HepG2 (cell line): Measurements from ENCODE around the gene SNRPD3. TPM values are rescaled to one million over a fixed set of nuclear protein-coding genes. Genes with fewer than 3 reads are reported as not detected.

ENCODE experiments used
- ETS1 ChIP-seq: sonication (generic); formaldehyde crosslinking; IDR thresholded peaks from 2 replicates; pipeline ENCODE4 v1.4.0; 2020; ENCODE audit warnings: missing genetic modification reagents
- JARID2 ChIP-seq: sonication (generic); formaldehyde crosslinking; IDR thresholded peaks from 2 replicates; pipeline ENCODE4 v1.8.1; 2023; ENCODE audit warnings: missing genetic modification reagents, inconsistent platforms; ENCODE audit not compliant: insufficient replicate concordance
- JUND ChIP-seq: sonication (generic); formaldehyde crosslinking; IDR thresholded peaks from 2 replicates; pipeline ENCODE4 v1.8.0; 2022; ENCODE audit warnings: mild to moderate bottlenecking, missing genetic modification reagents
- RAD21 ChIP-seq: fragments of 450-650 bp; formaldehyde crosslinking; IDR thresholded peaks from 2 replicates; pipeline ENCODE4 v1.5.0; 2020; ENCODE audit warnings: mild to moderate bottlenecking
- RARA ChIP-seq: IDR thresholded peaks from 2 replicates; pipeline ENCODE4 v1.6.1; 2016; ENCODE audit warnings: missing genetic modification reagents, missing compliant biosample characterization
- SP1 ChIP-seq, 2 experiments: fragments of 450-650 bp in 1 of 2; sonication (generic) in 1 of 2; formaldehyde crosslinking in 1 of 2; IDR thresholded peaks; 2 replicates each; pipeline versions ENCODE4 v1.4.0 to v1.6.1; 2016 to 2020; ENCODE audit warnings: missing genetic modification reagents in 1 of 2
- TBL1XR1 ChIP-seq: fragments of 150-350 bp; IDR thresholded peaks from 2 replicates; pipeline ENCODE4 v1.6.1; 2014; ENCODE audit warnings: borderline replicate concordance, low read length; ENCODE audit not compliant: partially characterized antibody
- WIZ ChIP-seq: sonication (generic); formaldehyde crosslinking; IDR thresholded peaks from 2 replicates; pipeline ENCODE4 v1.5.1; 2020; ENCODE audit warnings: mild to moderate bottlenecking, missing genetic modification reagents
- ZBTB10 ChIP-seq: sonication (generic); formaldehyde crosslinking; IDR thresholded peaks from 2 replicates; pipeline ENCODE4 v1.4.0; 2020; ENCODE audit warnings: missing genetic modification reagents, borderline replicate concordance
- ZNF20 ChIP-seq: sonication (generic); formaldehyde crosslinking; IDR thresholded peaks from 2 replicates; pipeline ENCODE4 v1.4.0; 2020; ENCODE audit warnings: mild to moderate bottlenecking, moderate library complexity, missing genetic modification reagents
- ZNF280B ChIP-seq: sonication (generic); formaldehyde crosslinking; IDR thresholded peaks from 2 replicates; pipeline ENCODE4 v1.5.0; 2020; ENCODE audit warnings: missing genetic modification reagents, mild to moderate bottlenecking, borderline replicate concordance
- ZNF720 ChIP-seq: sonication (generic); formaldehyde crosslinking; IDR thresholded peaks from 2 replicates; pipeline ENCODE4 v1.4.0; 2020; ENCODE audit warnings: missing genetic modification reagents
- ZSCAN5A ChIP-seq: sonication (generic); formaldehyde crosslinking; IDR thresholded peaks from 2 replicates; pipeline ENCODE4 v1.8.0; 2022; ENCODE audit warnings: mild to moderate bottlenecking, missing genetic modification reagents, borderline replicate concordance
- polyA plus RNA-seq, 8 experiments: library from polyadenylated mRNA; depleted of rRNA in 3 of 8; stranded (reverse) in 7 of 8; unstranded in 1 of 8; fragments of >200 nt; fragmentation: Illumina TruSeq in 4 of 8; extraction: Trizol in 4 of 8; gene quantifications; 2 replicates each; pipeline versions ENCODE4 v1.2.1 to v1.2.3, GENCODE V29; 2011 to 2016; ENCODE audit warnings: low read depth in 4 of 8, missing spikeins in 1 of 8, mixed read lengths in 1 of 8; ENCODE audit not compliant: insufficient read depth in 1 of 8
- total RNA-seq, 5 experiments: library from RNA; depleted of rRNA; stranded (reverse); fragments of >200 nt; fragmentation: Illumina TruSeq; extraction: Trizol; gene quantifications; 2 replicates each; pipeline ENCODE4 v1.2.3, GENCODE V29; 2016; ENCODE audit warnings: low read depth in 1 of 5
- TF ChIP-seq, protein P1 (sequence below), 2 experiments: sonication (generic) in 1 of 2; formaldehyde crosslinking in 1 of 2; IDR thresholded peaks; 2 replicates each; pipeline versions ENCODE4 v1.5.1 to v1.6.1; 2011 to 2020; ENCODE audit warnings: borderline replicate concordance in 1 of 2, low read depth in 1 of 2, low read length in 1 of 2, mild to moderate bottlenecking in 1 of 2, missing genetic modification reagents in 1 of 2, moderate library complexity in 1 of 2
- TF ChIP-seq, protein P2 (sequence below): sonication (generic); formaldehyde crosslinking; IDR thresholded peaks from 2 replicates; pipeline ENCODE4 v1.5.0; 2020; ENCODE audit warnings: mild to moderate bottlenecking, missing genetic modification reagents

SNRPD3 gene
- total and polyA plus RNA-seq, 2 of the 13 experiments (the other 11 are each of a cell fraction or from before 2014, with no cell fraction given), result 110 to 209 TPM

- TF ChIP-seq, protein P1, sequence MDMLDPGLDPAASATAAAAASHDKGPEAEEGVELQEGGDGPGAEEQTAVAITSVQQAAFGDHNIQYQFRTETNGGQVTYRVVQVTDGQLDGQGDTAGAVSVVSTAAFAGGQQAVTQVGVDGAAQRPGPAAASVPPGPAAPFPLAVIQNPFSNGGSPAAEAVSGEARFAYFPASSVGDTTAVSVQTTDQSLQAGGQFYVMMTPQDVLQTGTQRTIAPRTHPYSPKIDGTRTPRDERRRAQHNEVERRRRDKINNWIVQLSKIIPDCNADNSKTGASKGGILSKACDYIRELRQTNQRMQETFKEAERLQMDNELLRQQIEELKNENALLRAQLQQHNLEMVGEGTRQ (IDR thresholded peaks at IDR 0.05; ENCODE audit: low read depth, low read length), result no peak
- TF ChIP-seq, protein P1 (CRISPR knock-in tag; IDR thresholded peaks at IDR 0.05; ENCODE audit: borderline replicate concordance), result no peak
- TF ChIP-seq, protein P2, sequence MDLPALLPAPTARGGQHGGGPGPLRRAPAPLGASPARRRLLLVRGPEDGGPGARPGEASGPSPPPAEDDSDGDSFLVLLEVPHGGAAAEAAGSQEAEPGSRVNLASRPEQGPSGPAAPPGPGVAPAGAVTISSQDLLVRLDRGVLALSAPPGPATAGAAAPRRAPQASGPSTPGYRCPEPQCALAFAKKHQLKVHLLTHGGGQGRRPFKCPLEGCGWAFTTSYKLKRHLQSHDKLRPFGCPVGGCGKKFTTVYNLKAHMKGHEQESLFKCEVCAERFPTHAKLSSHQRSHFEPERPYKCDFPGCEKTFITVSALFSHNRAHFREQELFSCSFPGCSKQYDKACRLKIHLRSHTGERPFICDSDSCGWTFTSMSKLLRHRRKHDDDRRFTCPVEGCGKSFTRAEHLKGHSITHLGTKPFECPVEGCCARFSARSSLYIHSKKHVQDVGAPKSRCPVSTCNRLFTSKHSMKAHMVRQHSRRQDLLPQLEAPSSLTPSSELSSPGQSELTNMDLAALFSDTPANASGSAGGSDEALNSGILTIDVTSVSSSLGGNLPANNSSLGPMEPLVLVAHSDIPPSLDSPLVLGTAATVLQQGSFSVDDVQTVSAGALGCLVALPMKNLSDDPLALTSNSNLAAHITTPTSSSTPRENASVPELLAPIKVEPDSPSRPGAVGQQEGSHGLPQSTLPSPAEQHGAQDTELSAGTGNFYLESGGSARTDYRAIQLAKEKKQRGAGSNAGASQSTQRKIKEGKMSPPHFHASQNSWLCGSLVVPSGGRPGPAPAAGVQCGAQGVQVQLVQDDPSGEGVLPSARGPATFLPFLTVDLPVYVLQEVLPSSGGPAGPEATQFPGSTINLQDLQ, result no peak
- TF ChIP-seq SP1 (IDR thresholded peaks at IDR 0.05) (no peak), SP1 (CRISPR knock-in tag; IDR thresholded peaks at IDR 0.05) (peak; percentile 57; the same call in 1 of the 2 replicates), ZSCAN5A (CRISPR knock-in tag) (0 out of 2 replicates have a peak, but pooled peaks have one; percentile 41), WIZ (CRISPR knock-in tag) (no peak), ZNF720 (CRISPR knock-in tag) (no peak), RARA (CRISPR knock-in tag) (peak; percentile 73), ZNF20 (CRISPR knock-in tag) (no peak), ZBTB10 (no peak), RAD21 (CRISPR knock-in tag) (peak; percentile 49), ZNF280B (CRISPR knock-in tag) (no peak; the same call in 1 of the 2 replicates), JUND (CRISPR knock-in tag) (0 out of 2 replicates have a peak, but pooled peaks have one; percentile 34), ETS1 (CRISPR knock-in tag) (no peak), JARID2 (CRISPR knock-in tag) (no peak), TBL1XR1 (no peak)
Measured at GRCh38 chr22:24592851-24593558, 37.2 kb downstream of the SNRPD3 start, which contains the start of gene LRRC75B (continued).
